Prostate gland (tissue), 2 donors: ENCODE data around the gene GNAQ.

Experiments used
- CTCF ChIP-seq, 4 experiments: fragments of 200-600 bp in 2 of 4; fragments of 450-650 bp in 2 of 4; sonication (generic) in 2 of 4; IDR thresholded peaks; 1 replicate in 3 of 4; 2 replicates in 1 of 4; pipeline ENCODE4 v1.5.1; 2016 to 2019; ENCODE audit warnings: antibody characterized with exemption in 4 of 4, mild to moderate bottlenecking in 2 of 4, moderate library complexity in 2 of 4
- POLR2A ChIP-seq: fragments of 450-650 bp; IDR thresholded peaks from one replicate; pipeline ENCODE4 v1.6.1; 2016; ENCODE audit warnings: antibody characterized with exemption, mild to moderate bottlenecking

DNA sequence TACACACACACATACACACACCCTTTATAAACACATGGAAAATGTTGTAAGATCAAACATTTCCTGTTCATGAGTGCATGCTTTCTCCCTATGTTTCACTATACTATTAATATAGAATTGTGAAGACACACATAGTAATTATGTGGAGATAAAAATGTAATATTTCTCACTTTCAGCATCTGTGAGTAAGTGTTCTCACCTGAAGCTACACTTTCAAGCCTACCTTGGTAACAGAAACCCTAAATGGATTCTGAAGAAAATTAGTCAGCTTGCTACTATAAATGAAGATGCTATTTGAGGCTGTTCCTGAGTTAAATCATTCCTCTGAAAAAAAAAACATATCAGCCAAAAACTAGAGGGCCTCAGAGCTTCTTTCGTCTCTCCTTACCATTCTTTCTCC lies 302.4 kb downstream of the GNAQ start:
- no peak for TF ChIP-seq CTCF (IDR thresholded peaks at IDR 0.05)
- TF ChIP-seq POLR2A, result no peak
